H1 (cell line): ENCODE measurements around the gene SUSD5. TPM values are rescaled to one million over a fixed set of nuclear protein-coding genes. Genes with fewer than 3 reads are reported as not detected.

Source experiments
- CTCF ChIA-PET: fragments of 300-600 bp; sonication (Branson Sonifier 250); formaldehyde crosslinking; loops from one replicate; lab custom pipeline; 2021; ENCODE audit not compliant: partially characterized antibody; lab: Charles Lee
- POLR2A ChIA-PET: fragments of 300-600 bp; sonication (Branson Sonifier 250); formaldehyde crosslinking; loops from one replicate; lab custom pipeline; 2021; ENCODE audit warnings: inconsistent platforms; ENCODE audit not compliant: partially characterized antibody; lab: Charles Lee
- DNase-seq, 2 experiments: peaks; one replicate each; pipeline versions ENCODE4 v3.0.0 to v3.0.0-alpha.2; 2010 to 2022; ENCODE audit warnings: low spot score in 2 of 2, low read depth in 1 of 2, mixed read lengths in 1 of 2
- FAIRE-seq: peaks from 2 replicates; lab custom pipeline; 2011; peaks lifted over from hg19 to GRCh38; lab: Jason Lieb, UNC
- H2AFZ ChIP-seq: 2 replicates; pipeline ENCODE4 v1.8.1; 2012; ENCODE audit warnings: low read length, inconsistent platforms
- H2AK5ac ChIP-seq: 2 replicates; pipeline ENCODE4 v1.6.1; 2013; ENCODE audit warnings: low read depth, low read length
- H2BK120ac ChIP-seq: replicated peaks from 2 replicates; pipeline ENCODE3; 2013; ENCODE audit warnings: low read depth, low read length, inconsistent platforms
- H2BK12ac ChIP-seq: 2 replicates; pipeline ENCODE4 v1.6.1; 2013; ENCODE audit warnings: low read depth, low read length
- H2BK15ac ChIP-seq: 2 replicates; pipeline ENCODE4 v1.6.1; 2013; ENCODE audit warnings: low read length
- H2BK20ac ChIP-seq: 2 replicates; pipeline ENCODE4 v1.6.1; 2013; ENCODE audit warnings: low read length
- H2BK5ac ChIP-seq: 2 replicates; pipeline ENCODE4 v1.6.1; 2013; ENCODE audit warnings: low read depth, low read length
- H3K14ac ChIP-seq: 2 replicates; pipeline ENCODE4 v1.6.1; 2013; ENCODE audit warnings: inconsistent platforms; ENCODE audit not compliant: insufficient read length
- H3K18ac ChIP-seq: 2 replicates; pipeline ENCODE4 v1.6.1; 2013; ENCODE audit warnings: low read length; ENCODE audit errors: extremely low read depth
- H3K23ac ChIP-seq: 2 replicates; pipeline ENCODE4 v1.6.1; 2013; ENCODE audit warnings: inconsistent platforms; ENCODE audit not compliant: insufficient read length
- H3K23me2 ChIP-seq: 2 replicates; pipeline ENCODE4 v1.6.1; 2013; ENCODE audit warnings: low read depth, low read length
- H3K27ac ChIP-seq: 2 replicates; pipeline ENCODE4 v1.6.1; 2011; ENCODE audit warnings: low read depth, low read length, inconsistent platforms
- H3K27me3 ChIP-seq, 4 experiments: replicated peaks in 1 of 4; 1 replicate in 1 of 4; 2 replicates in 3 of 4; pipeline versions ENCODE4 v1.6.1 to v1.8.1; 2011 to 2013; ENCODE audit warnings: low read length in 3 of 4, mild to moderate bottlenecking in 3 of 4, inconsistent platforms in 2 of 4, mixed read lengths in 2 of 4, moderate library complexity in 1 of 4; ENCODE audit not compliant: control insufficient read depth in 3 of 4, insufficient read depth in 3 of 4; ENCODE audit errors: extremely low read depth in 1 of 4
- H3K36me3 ChIP-seq, 4 experiments: 2 replicates each; pipeline versions ENCODE4 v1.6.1 to v1.8.1; 2011 to 2013; ENCODE audit warnings: mild to moderate bottlenecking in 4 of 4, low read length in 3 of 4, moderate library complexity in 2 of 4, control low read depth in 1 of 4, inconsistent platforms in 1 of 4; ENCODE audit not compliant: insufficient read depth in 4 of 4, control insufficient read depth in 2 of 4
- H3K4ac ChIP-seq: replicated peaks from 2 replicates; pipeline ENCODE3; 2013; ENCODE audit warnings: low read length, low read depth, mixed read lengths, inconsistent platforms; ENCODE audit not compliant: insufficient read length
- H3K4me1 ChIP-seq, 4 experiments: replicated peaks in 1 of 4; 1 replicate in 1 of 4; 2 replicates in 3 of 4; pipeline versions ENCODE4 v1.6.1 to v1.8.1; 2011 to 2013; ENCODE audit warnings: low read length in 3 of 4, inconsistent platforms in 2 of 4, mixed read lengths in 1 of 4; ENCODE audit not compliant: insufficient read depth in 4 of 4, control insufficient read depth in 3 of 4
- H3K4me2 ChIP-seq, 2 experiments: 2 replicates each; pipeline versions ENCODE4 v1.6.1 to v1.8.1; 2011 to 2013; ENCODE audit warnings: low read depth in 2 of 2, low read length in 2 of 2, control low read depth in 1 of 2, inconsistent platforms in 1 of 2, mild to moderate bottlenecking in 1 of 2; ENCODE audit not compliant: insufficient read depth in 1 of 2
- H3K4me3 ChIP-seq, 4 experiments: fragments of 200-600, 300-600 bp in 1 of 4; sonication (generic), shearing (Covaris generic), sonication (Bioruptor Twin) in 1 of 4; 2 replicates each; pipeline versions ENCODE4 v1.5.1 to v1.8.1; 2011 to 2016; ENCODE audit warnings: low read length in 4 of 4, low read depth in 3 of 4, control low read depth in 2 of 4, inconsistent platforms in 2 of 4, mild to moderate bottlenecking in 2 of 4, mixed read lengths in 1 of 4, moderate library complexity in 1 of 4; ENCODE audit not compliant: insufficient read depth in 2 of 4; ENCODE audit errors: extremely low read depth in 1 of 4
- H3K56ac ChIP-seq: replicated peaks from 2 replicates; pipeline ENCODE3; 2013; ENCODE audit warnings: low read depth, mild to moderate bottlenecking, mixed read lengths, low read length, inconsistent platforms; ENCODE audit not compliant: insufficient read length
- H3K79me1 ChIP-seq: 2 replicates; pipeline ENCODE4 v1.6.1; 2013; ENCODE audit warnings: low read depth, low read length, control low read depth
- H3K79me2 ChIP-seq, 2 experiments: 2 replicates each; pipeline versions ENCODE4 v1.6.1 to v1.8.1; 2012 to 2013; ENCODE audit warnings: low read length in 2 of 2, mild to moderate bottlenecking in 2 of 2, inconsistent platforms in 1 of 2; ENCODE audit not compliant: insufficient read depth in 2 of 2, control insufficient read depth in 1 of 2
- H3K9ac ChIP-seq, 4 experiments: replicated peaks in 1 of 4; 1 replicate in 1 of 4; 2 replicates in 3 of 4; pipeline versions ENCODE4 v1.6.1 to v1.8.1; 2011 to 2013; ENCODE audit warnings: low read depth in 3 of 4, low read length in 3 of 4, control low read depth in 2 of 4, mild to moderate bottlenecking in 2 of 4, moderate library complexity in 2 of 4, inconsistent platforms in 1 of 4; ENCODE audit errors: extremely low read depth in 1 of 4
- H3K9me3 ChIP-seq, 2 experiments: 2 replicates each; pipeline versions ENCODE4 v1.6.1 to v1.8.1; 2012 to 2013; ENCODE audit warnings: mild to moderate bottlenecking in 2 of 2, moderate library complexity in 2 of 2, control low read depth in 1 of 2, inconsistent platforms in 1 of 2, low read depth in 1 of 2, low read length in 1 of 2, mixed read lengths in 1 of 2; ENCODE audit not compliant: insufficient read depth in 2 of 2
- H4K20me1 ChIP-seq, 2 experiments: replicated peaks in 1 of 2; 2 replicates each; pipeline versions ENCODE3 to v1.8.1; 2011 to 2013; ENCODE audit warnings: inconsistent platforms in 2 of 2, low read length in 2 of 2, mild to moderate bottlenecking in 1 of 2; ENCODE audit not compliant: insufficient read depth in 2 of 2, control insufficient read depth in 1 of 2
- H4K5ac ChIP-seq: 2 replicates; pipeline ENCODE4 v1.6.1; 2013; ENCODE audit warnings: low read length, low read depth, mixed read lengths, inconsistent platforms; ENCODE audit not compliant: insufficient read length
- H4K8ac ChIP-seq: 2 replicates; pipeline ENCODE4 v1.8.0; 2013; ENCODE audit warnings: mild to moderate bottlenecking, moderate library complexity, low read length, inconsistent platforms; ENCODE audit not compliant: insufficient read depth; ENCODE audit errors: extremely low read depth
- H4K91ac ChIP-seq: replicated peaks from 2 replicates; pipeline ENCODE3; 2013; ENCODE audit warnings: low read length, mixed read lengths, inconsistent platforms; ENCODE audit not compliant: insufficient read length
- CBX5 ChIP-seq: fragments of 300-800, 300-1000 bp; sonication (generic); IDR thresholded peaks from 2 replicates; pipeline ENCODE4 v1.7.1; 2016; ENCODE audit warnings: antibody characterized with exemption, low read length, low read depth
- EGR1 ChIP-seq: IDR thresholded peaks from 2 replicates; pipeline ENCODE4 v1.6.1; 2011; ENCODE audit warnings: low read depth, low read length, borderline replicate concordance
- HDAC2 ChIP-seq, 2 experiments: fragments of 300-600 bp in 1 of 2; sonication (generic) in 1 of 2; IDR thresholded peaks; 2 replicates each; pipeline ENCODE4 v1.6.1; 2011 to 2012; ENCODE audit warnings: low read depth in 2 of 2, low read length in 2 of 2, mild to moderate bottlenecking in 2 of 2, moderate library complexity in 2 of 2, borderline replicate concordance in 1 of 2, inconsistent platforms in 1 of 2
- NANOG ChIP-seq: IDR thresholded peaks from 2 replicates; pipeline ENCODE4 v1.6.1; 2011; ENCODE audit warnings: low read length, low read depth, mild to moderate bottlenecking, inconsistent platforms; ENCODE audit not compliant: insufficient read depth, poor library complexity, severe bottlenecking
- RBBP5 ChIP-seq: IDR thresholded peaks from 2 replicates; pipeline ENCODE4 v1.7.1; 2012; ENCODE audit warnings: low read depth, mild to moderate bottlenecking, inconsistent platforms, low read length, moderate library complexity, borderline replicate concordance
- RNF2 ChIP-seq: fragments of 200-900, 300-1000 bp; sonication (generic); IDR thresholded peaks from 2 replicates; pipeline ENCODE4 v1.7.1; 2016; ENCODE audit warnings: borderline replicate concordance, low read depth, mild to moderate bottlenecking, antibody characterized with exemption, low read length; ENCODE audit not compliant: poor library complexity, severe bottlenecking; ENCODE audit errors: missing control alignments
- SAP30 ChIP-seq: fragments of 300-600 bp; sonication (generic); IDR thresholded peaks from 2 replicates; pipeline ENCODE4 v1.7.1; 2012; ENCODE audit warnings: low read length, moderate library complexity, mild to moderate bottlenecking, inconsistent platforms; ENCODE audit not compliant: insufficient read depth, insufficient replicate concordance
- SP1 ChIP-seq: IDR thresholded peaks from 2 replicates; pipeline ENCODE4 v1.6.1; 2011; ENCODE audit warnings: low read depth, low read length
- TAF7 ChIP-seq: optimal IDR thresholded peaks from 2 replicates; pipeline ENCODE3; 2011; ENCODE audit warnings: low read depth, mild to moderate bottlenecking, inconsistent platforms, low read length, moderate library complexity, borderline replicate concordance
- TEAD4 ChIP-seq: IDR thresholded peaks from 2 replicates; pipeline ENCODE4 v1.6.1; 2012; ENCODE audit warnings: low read depth, low read length, inconsistent platforms, mixed read lengths
- WGBS, 2 experiments: shearing (Covaris generic) in 1 of 2; methylation state at CpG; one replicate each; pipeline versions ENCODE4 v1.1.6 to v1.1.7; 2013 to 2015; ENCODE audit warnings: low lambda C conversion rate in 2 of 2, mixed read lengths in 2 of 2, inconsistent platforms in 1 of 2, low coverage in 1 of 2, missing lambda C conversion rate in 1 of 2; ENCODE audit not compliant: insufficient replicate concordance in 2 of 2, insufficient coverage in 1 of 2, insufficient read length in 1 of 2; ENCODE audit errors: extremely low coverage in 1 of 2, missing lambda C conversion rate in 1 of 2; 5-methylcytosine and 5-hydroxymethylcytosine counted together
- polyA plus RNA-seq, 7 experiments: library from polyadenylated mRNA; depleted of rRNA in 3 of 7; stranded (reverse) in 5 of 7; unstranded in 2 of 7; fragments of >200 nt in 5 of 7; fragments of 200-250 nt in 2 of 7; gene quantifications; 1 replicate in 5 of 7; 2 replicates in 1 of 7; 4 replicates in 1 of 7; pipeline versions ENCODE4 v1.2.1 to v1.2.3, GENCODE V29; 2011 to 2013; ENCODE audit warnings: missing spikeins in 2 of 7, mixed read lengths in 2 of 7
- total RNA-seq: library from RNA; stranded (reverse); fragmentation: NEBNext Ultra II Directional; extraction: Animal tissue kit (Norgen Biotek cat#: 25700); gene quantifications from 2 replicates; pipeline ENCODE4 v1.2.1, GENCODE V29; 2021
- TF ChIP-seq, protein P1 (sequence below): IDR thresholded peaks from 2 replicates; pipeline ENCODE4 v1.6.1; 2012; ENCODE audit warnings: low read length, inconsistent platforms

Gene SUSD5
- total and polyA plus RNA-seq, 2 of the 8 experiments (the other 6 are each of a cell fraction or from before 2014, with no cell fraction given), result 0.92 to 3.3 TPM

DNA sequence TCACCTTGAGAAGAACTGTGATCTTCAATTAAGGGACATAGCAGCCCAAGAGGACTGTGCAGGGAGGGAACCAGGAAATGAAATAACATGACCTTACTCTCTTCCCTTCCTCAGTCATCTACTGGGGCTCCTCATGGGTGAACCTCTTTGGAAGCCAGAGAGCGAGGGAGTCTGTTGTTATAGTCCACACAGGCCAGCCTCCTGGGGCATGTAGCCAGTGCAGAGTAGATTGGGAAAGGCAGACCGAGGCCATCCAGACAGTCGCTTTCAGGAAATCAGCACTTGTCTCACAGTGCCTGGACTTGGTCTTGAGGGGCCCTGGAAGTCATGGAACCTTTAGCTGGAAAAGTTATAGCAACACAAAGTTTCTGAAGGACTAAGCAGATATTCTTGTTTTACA is 98.7 kb downstream of the SUSD5 start:
- H2BK15ac ChIP-seq, result no peak overlapping the region
- H3K23me2 ChIP-seq, result no peaks in the 10 kb centered on the region
- H2BK12ac ChIP-seq, result no peak overlapping the region
- no peak overlapping the region for H3K4me3 ChIP-seq
- H2AFZ ChIP-seq, result no peak overlapping the region
- peaks cover 5% of the 10 kb centered on the region; the same call in 1 of the 2 replicates for H3K79me1 ChIP-seq
- no peak overlapping the region for H2BK5ac ChIP-seq
- no peak for FAIRE-seq
- H2AK5ac ChIP-seq, result no peak overlapping the region
- H4K91ac ChIP-seq, result no peak overlapping the region
- no peak overlapping the region for H4K5ac ChIP-seq
- H3K27ac ChIP-seq, result no peak overlapping the region
- no peak overlapping the region for H2BK20ac ChIP-seq
- H3K56ac ChIP-seq, result no peak overlapping the region
- H2BK120ac ChIP-seq, result no peak overlapping the region
- peaks cover 3% of the 10 kb centered on the region in 2 experiments for H4K20me1 ChIP-seq
- H3K14ac ChIP-seq, result no peak overlapping the region
- ChIA-PET CTCF (interaction anchor here (1.6 kb wide), 1 partner anchor 12 kb away, joined by 5 read pairs; no protein-coding TSS in a partner anchor), POLR2A (no interaction called here)
- no peak overlapping the region for H4K8ac ChIP-seq
- no peaks in the 10 kb centered on the region for H3K27me3 ChIP-seq
- no peaks in the 10 kb centered on the region for H3K9me3 ChIP-seq
- H3K4me1 ChIP-seq, result peaks cover 0 to 4% (median 3%) of the 10 kb centered on the region in 4 experiments; a peak in 4 of 7 replicates
- no peak overlapping the region for H3K9ac ChIP-seq
- H3K4ac ChIP-seq, result no peak overlapping the region
- H3K4me2 ChIP-seq, result no peak overlapping the region
- H3K18ac ChIP-seq, result no peak overlapping the region
- H3K36me3 ChIP-seq, result peaks cover 2 to 16% (median 10%) of the 10 kb centered on the region in 4 experiments; a peak in 6 of 8 replicates
- DNase-seq, result no peak
- 87% methylated on average over 3 of the region's 3 CpGs; no CpG with 5 or more reads in 1 of the 2 experiments for whole genome bisulfite sequencing, 2 experiments
- peaks cover 2 to 4% of the 10 kb centered on the region in 2 experiments; a peak in 3 of 4 replicates for H3K79me2 ChIP-seq
- no peak overlapping the region for H3K23ac ChIP-seq
- TF ChIP-seq TEAD4 (no peak), RNF2 (no peak), NANOG (no peak), TAF7 (no peak), CBX5 (no peak), SP1 (no peak), RBBP5 (no peak), SAP30 (no peak), HDAC2 (IDR thresholded peaks at IDR 0.05; ENCODE audit: borderline replicate concordance in 1 of 2, low read depth in 2 of 2, low read length in 2 of 2) (no peak), EGR1 (no peak)
- TF ChIP-seq, protein P1, sequence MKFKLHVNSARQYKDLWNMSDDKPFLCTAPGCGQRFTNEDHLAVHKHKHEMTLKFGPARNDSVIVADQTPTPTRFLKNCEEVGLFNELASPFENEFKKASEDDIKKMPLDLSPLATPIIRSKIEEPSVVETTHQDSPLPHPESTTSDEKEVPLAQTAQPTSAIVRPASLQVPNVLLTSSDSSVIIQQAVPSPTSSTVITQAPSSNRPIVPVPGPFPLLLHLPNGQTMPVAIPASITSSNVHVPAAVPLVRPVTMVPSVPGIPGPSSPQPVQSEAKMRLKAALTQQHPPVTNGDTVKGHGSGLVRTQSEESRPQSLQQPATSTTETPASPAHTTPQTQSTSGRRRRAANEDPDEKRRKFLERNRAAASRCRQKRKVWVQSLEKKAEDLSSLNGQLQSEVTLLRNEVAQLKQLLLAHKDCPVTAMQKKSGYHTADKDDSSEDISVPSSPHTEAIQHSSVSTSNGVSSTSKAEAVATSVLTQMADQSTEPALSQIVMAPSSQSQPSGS, result no peak
